ENCODE measurements around the gene GDF10.

GDF10 gene

GRCh38 chr10:47276071-47276470, 23.9 kb upstream of the GDF10 start:
- no peak for DNase-seq

GRCh38 chr10:47276576-47277351, 23.2 kb upstream of the GDF10 start:
- no peak for DNase-seq

GRCh38 chr10:47277352-47278151, 22.4 kb upstream of the GDF10 start:
- DNase-seq = no peak

GRCh38 chr10:47278152-47278473, 21.9 kb upstream of the GDF10 start:
- no peak for DNase-seq

- no peak for DNase-seq
These were observed 21.3 kb upstream of the GDF10 start for GRCh38 chr10:47278720-47279119.

GRCh38 chr10:47279276-47279675, 20.7 kb upstream of the GDF10 start:
- no peak for DNase-seq

DNA sequence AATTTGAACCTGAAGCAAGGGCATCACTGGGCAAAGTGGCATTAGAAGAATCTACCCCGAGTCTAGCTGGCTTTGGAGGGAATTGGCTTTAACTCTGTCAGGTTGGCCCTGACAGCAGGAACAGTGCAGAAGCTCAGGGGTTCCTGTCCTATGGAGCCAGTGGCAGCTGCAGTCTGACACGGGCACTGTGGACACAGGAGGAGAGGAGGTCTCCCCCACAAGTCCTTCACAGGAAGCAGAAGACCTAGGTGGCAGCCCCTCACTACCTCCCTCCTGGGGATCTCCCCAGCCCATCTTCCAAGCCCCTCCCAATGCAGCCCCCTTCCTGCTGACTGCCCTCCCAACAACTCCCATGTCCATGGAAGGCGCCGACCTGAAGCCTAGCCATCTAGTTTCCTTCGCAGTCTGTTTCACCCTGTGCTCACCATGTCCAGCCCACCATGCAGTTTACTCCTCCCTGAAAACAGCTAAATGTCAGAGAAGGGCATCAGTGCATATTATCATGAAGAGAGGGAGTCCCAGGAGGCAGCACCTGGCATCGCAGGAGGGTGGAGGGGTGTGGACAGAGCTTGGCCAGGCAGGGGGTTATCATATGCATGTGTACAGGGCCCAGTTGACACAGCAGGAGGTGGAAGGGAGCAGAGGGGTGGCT, 17.9 kb upstream of the GDF10 start:
- no peak for DNase-seq

GRCh38 chr10:47282657-47283018, 17.4 kb upstream of the GDF10 start:
- no peak for DNase-seq

- DNase-seq = no peak
These were observed 16.8 kb upstream of the GDF10 start for GRCh38 chr10:47283101-47283630.

- no peak for DNase-seq
These were observed 16.1 kb upstream of the GDF10 start for GRCh38 chr10:47283848-47284247.

DNA sequence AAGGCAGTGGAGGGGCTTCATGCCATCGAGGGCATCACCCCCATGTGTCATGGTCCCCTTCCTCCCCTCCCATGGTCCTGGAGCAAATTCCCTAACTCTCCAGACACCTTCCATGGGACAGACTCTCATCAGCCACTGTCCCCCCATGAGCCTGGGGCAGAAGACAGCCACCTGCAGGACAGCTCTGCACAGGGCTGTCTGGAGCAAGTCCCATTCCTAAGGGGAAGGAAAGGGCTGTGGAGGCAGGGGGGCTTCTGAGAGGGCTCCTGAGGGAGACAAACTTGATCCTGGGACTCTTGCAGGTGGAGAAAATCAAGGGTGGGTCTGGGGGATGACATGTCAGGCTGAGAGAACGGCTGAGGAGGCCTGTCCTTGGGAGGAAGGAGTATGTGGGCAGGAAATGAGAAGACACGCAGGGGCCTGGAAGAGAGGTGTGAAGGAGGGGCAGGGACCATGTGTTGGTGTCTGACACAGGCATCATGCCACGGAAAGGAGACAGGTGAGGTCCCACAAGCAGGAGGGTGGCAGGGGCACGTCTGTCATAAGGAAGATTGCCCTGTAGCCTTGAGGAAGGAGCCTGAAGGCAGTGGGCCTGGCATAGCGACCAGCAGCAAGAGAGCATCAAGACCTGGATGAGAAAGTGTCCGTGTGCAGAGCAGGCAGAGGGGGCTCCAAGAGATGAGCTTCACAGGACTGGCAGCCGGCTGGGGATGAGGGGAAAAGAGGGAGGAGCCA, 14.4 kb upstream of the GDF10 start:
- DNase-seq = no peak

GRCh38 chr10:47286116-47286505, 13.9 kb upstream of the GDF10 start:
- no peak for DNase-seq

DNA sequence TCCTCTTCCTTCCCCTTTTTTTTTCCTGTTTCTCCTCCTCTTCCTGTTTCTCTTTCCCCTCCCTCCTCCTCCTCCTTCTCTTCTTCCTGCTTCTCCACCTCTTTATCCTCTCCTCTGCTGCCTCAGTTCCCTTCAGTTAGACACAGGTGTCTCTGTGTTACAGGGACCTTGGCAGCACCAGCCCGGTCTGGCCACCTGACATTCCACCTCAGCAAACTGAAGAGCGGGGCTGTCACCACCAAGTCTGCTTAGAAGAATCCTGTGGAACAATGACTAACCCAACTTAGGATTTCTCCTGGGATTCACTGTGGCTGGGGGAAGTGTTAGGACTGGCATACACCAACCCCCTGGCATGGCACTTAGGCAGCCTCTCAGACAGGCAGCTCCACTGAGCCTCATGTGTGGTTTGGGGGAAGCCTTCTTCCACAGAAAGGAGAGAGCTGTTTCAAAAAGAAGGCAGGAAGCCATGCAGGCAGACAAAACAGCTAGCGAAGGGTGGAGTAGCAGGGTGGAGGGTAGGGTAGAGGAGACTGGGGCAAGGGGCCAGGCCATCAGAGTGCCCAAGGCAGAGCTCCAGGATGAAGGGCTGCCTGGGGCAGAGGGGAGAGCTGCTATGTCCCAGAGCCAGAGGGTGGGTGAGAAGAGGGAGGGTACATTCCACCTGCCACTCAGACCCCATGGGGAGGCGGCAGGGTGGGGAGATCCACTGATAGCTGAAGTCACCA, 13.2 kb upstream of the GDF10 start:
- no peak for DNase-seq

GRCh38 chr10:47287365-47287802, 12.6 kb upstream of the GDF10 start:
- no peak for DNase-seq

GRCh38 chr10:47287805-47288204, 12.2 kb upstream of the GDF10 start:
- no peak for DNase-seq

GRCh38 chr10:47288236-47288635, 11.8 kb upstream of the GDF10 start:
- no peak for DNase-seq

DNA sequence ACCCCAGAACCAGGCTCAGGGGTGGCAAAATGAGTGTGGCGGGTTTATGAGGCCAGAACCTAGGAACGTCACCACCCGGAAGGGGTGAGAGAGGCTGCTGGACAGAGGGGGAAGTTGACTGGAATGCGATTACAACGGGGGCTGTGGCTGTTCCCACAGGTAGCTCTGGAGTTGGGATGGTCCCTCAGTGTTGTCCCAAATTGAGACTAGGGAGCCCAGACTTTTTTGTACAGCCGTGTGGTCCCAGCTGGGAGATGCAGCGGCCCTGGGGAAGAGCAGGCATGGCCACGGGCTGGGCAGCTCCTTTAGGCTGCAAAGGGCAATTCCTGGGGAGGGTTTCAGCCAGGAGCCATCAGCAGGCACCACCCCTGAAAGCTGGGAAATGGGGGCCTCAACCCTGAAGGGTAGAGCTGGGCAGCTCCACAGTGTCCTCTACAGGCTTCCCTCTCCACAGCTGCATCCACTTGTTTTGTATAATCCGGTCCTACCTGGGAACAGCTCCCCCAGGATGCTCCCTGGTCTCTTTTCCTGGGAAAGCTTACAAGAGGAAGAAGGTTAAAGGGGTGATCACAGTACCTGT, 11.0 kb upstream of the GDF10 start:
- no peak for DNase-seq

GRCh38 chr10:47289921-47290320, 10.1 kb upstream of the GDF10 start:
- DNase-seq = no peak

GRCh38 chr10:47290338-47290737, 9.7 kb upstream of the GDF10 start:
- no peak for DNase-seq

GRCh38 chr10:47291682-47292081, 8.3 kb upstream of the GDF10 start:
- no peak for DNase-seq

DNA sequence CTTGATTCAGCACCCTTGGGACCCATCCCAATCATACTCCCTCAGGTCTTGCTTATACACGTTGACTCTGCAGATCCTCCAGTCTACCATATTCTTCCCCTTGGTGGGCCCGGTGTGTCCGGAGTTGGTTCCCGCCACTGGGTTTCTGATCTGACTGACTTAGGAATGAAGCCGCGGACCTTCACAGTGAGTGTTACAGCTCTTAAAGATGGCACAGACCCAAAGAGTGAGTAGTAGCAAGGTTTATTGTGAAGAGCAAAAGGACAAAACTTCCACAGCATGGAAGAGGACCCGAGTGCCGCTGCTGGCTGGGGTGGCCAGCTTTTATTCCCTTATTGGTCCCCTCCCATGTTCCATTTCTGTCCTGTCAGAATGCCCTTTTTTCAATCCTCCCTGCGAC, 5.9 kb upstream of the GDF10 start:
- no peak for DNase-seq

DNA sequence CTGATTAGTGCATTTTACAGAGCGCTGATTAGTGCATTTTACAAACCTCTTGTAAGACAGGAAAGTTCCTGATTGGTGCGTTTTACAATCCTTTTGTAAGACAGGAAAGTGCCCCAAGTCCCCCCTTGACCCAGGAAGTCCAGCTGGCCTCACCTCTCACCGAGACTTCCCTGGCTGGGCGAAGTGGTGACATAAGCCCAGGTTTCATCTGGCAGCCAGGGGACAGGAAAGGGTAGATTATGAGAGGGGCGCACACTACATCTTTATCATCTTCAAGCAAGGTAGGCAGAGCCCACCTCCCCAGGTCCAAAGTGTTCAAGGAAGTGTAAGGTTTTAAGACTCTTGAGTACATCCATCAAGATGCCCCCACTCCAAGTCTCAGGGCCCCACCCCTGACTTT, 5.5 kb upstream of the GDF10 start:
- no peak for DNase-seq
